Fibroblast of gingiva (primary cell): ENCODE measurements around the gene GFOD1.
"Not testable (repeated sequence)": the region's sequence is repeated elsewhere in the genome, so short reads cannot be mapped to it uniquely, and the experiment has no call there.

Experiments used
- DNase-seq: peaks from one replicate; pipeline ENCODE4 v3.0.0-alpha.2; 2011; ENCODE audit warnings: low read depth

The GFOD1 gene

DNA sequence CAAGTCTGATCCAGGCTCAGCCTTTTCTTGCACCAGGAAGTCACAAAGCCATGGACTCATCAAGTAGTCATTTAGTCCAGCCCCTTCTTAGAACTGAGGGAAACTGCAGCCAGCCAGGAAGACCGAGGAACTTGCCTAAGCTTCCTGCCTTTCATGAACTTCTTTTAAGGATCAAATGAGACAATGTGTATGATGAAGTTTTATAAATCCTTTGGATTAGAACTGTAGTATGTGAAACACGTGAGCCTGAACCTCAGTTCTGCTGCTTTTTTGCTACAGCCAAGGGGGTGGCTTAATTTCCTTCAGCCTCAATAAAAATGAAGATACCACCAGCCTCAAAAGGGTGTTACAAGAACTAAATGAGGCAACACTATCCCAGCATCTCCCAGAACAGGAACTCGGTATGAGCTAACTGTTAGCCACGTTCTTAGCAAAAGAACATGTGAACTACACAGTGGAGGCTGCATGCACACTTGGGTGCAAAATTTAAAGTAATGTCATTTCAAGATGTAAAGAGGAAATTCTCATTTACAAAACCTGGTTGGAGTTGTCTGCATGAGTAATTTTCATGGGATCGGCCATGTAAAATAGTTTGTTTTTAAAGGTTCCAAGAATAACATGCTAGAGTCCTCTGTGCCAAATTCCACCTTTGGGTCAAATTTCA is 83.0 kb downstream of the GFOD1 start:
- peak; percentile 42 for DNase-seq

DNA sequence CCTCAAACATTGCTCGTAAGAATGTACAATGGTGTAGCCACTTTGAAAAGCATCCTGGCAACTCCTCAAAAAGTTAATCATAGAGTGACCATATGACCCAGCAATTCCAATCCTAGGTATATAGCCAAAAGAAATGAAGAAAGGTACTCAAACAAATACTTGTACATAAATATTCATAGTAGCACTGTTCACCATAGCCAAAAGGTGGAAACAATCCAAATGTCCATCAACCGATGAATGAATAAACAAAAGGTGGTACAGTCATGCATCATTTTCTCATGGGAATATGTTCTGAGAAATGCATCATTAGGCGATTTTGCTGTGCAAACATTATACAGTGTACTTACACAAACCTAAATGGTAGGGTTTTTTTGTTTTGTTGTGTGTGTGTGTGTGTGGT is 84.7 kb downstream of the GFOD1 start:
- DNase-seq = no peak

DNA sequence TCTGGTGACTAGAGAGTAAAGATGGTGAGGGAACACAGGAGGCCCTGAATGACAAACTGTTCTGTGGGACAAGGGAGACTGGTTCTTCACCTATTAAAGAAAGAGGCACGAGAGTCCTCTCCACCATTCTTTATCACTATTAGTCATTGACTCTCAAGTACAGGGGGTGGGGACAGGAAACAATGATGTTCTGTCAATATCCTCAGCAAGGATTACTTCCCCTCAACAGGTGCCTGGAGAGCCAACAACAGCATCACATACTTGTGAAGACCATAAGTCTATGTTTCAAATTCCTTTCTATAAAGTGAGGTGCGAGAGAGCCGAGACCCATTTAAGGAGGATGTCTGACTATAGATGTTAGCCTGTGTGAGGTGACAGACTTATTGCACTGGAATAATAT is 86.6 kb downstream of the GFOD1 start:
- DNase-seq = no peak

GRCh38 chr6:13398421-13398994 is 88.9 kb downstream of the GFOD1 start:
- DNase-seq = no peak

- DNase-seq = no peak
Measured at GRCh38 chr6:13398069-13398381, 89.4 kb downstream of the GFOD1 start.

GRCh38 chr6:13397359-13398068 is 89.9 kb downstream of the GFOD1 start:
- no peak for DNase-seq

DNA sequence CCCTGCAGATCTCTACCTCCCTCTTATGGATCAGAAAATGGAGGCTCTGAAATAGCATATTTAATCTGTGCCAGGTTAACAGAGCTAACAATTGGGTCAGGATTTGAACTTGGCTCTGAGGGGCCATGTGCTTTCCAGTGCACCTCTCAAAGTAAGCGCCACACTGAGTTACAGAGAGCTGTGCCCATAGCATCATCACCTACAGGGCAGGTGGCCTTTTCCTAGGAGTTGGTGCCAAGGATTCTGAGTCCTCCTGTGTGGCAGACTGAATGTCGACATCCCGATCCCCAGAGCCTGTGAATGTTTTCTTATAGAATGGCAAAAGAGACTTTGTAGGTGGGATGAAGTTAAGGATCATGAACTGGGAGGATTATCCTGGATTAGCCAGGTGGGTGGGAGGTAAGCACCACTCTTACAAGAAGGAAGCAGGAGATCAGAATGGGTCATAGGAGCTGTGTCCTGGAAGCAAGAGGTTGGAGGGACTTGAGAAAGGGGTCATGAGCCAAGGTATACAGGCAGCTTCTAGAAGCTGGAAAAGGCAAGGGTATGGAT is 91.1 kb downstream of the GFOD1 start:
- DNase-seq = no peak

- peak; percentile 67 for DNase-seq
Measured at GRCh38 chr6:13395272-13396237, 91.8 kb downstream of the GFOD1 start.

DNA sequence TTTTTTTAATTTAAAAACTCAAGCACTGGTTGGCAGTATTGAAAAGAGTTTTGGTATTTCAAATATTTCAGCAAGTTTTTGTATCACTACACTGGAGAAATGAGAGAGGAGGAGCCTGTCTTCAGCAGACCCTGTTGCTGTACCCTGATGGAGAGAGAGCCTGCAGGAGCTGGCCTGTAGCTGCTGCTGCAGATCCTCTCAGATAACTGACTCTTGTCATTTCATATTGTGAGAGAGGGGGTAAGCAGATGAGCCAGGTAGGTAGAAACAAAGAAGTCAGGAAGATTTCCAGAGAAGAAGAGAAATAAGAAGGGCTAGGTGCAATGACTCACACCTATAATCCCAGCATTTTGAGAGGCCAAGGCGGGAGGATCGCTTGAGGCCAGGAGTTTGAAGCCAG is 94.9 kb downstream of the GFOD1 start:
- DNase-seq = no peak

- no peak for DNase-seq
Measured at GRCh38 chr6:13391537-13391936, 95.9 kb downstream of the GFOD1 start.

DNA sequence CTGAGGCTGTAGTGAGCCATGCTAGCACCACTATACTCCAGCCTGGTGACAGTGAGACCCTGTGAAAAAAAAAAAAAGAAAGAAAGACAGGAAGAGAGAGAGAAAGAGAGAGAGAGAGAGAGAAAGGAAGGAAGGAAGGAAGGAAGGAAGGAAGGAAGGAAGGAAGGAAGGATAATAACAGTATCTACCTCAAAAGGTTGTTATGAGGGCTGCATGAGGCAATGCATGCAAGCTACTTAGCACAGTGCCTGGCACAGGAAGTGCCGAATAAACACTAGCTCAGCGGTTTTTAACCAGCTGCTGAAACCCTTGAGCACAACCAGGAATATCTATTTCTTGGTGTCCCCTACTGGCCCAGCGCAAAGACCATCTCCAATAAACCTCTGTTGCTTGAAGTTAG is 96.7 kb downstream of the GFOD1 start:
- no peak for DNase-seq

DNA sequence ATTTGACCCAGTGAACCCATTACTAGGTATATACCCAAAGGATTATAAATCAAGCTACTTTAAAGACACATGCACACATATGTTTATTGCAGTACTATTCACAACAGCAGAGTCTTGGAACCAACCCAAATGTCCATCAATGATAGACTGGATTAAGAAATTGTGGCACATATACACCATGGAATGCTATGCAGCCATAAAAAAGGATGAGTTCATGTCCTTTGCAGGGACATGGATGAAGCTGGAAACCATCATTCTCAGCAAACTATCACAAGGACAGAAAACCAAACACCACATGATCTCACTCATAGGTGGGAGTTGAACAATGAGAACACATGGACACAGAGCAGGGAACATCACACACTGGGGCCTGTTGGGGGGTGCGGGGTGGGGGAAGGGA is 98.2 kb downstream of the GFOD1 start:
- not testable (repeated sequence) for DNase-seq

DNA sequence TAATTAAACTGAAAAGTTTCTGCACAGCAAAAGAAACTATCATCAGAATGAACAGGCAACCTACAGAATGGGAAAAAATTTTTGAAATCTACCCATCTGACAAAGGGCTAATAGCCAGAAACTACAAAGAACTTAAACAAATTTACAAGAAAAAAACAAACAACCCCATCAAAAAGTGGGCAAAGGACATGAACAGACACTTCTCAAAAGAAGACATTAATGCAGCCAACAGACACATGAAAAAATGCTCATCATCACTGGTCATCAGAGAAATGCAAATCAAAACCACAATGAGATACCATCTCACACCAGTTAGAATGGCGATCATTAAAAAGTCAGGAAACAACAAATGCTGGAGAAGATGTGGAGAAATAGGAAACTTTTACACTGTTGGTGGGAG is 98.6 kb downstream of the GFOD1 start:
- not testable (repeated sequence) for DNase-seq

GRCh38 chr6:13384966-13385365 is 102.4 kb downstream of the GFOD1 start:
- DNase-seq = no peak

GRCh38 chr6:13384506-13384905 is 102.9 kb downstream of the GFOD1 start:
- DNase-seq = no peak

GRCh38 chr6:13383328-13384163 is 103.9 kb downstream of the GFOD1 start:
- DNase-seq = peak; percentile 73

DNA sequence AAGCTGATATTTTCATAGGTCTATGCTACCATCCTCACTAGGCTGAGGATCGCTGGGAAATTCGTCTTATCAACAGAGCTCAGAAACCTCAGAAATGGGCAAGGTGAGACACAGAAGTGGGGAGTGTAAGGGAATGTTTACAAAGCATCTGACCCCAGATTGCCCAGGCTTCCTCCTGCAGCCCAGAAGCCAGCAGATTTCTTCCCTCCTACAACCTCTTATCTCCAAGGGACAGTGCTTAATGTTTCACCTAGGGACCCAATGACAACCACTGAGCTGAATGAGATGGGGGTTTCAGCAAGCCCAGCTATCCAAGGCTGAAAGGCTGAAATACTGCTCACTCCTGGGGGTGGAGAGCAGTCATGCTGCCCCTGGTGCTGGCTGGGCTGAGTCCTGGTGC is 106.6 kb downstream of the GFOD1 start:
- no peak for DNase-seq

DNA sequence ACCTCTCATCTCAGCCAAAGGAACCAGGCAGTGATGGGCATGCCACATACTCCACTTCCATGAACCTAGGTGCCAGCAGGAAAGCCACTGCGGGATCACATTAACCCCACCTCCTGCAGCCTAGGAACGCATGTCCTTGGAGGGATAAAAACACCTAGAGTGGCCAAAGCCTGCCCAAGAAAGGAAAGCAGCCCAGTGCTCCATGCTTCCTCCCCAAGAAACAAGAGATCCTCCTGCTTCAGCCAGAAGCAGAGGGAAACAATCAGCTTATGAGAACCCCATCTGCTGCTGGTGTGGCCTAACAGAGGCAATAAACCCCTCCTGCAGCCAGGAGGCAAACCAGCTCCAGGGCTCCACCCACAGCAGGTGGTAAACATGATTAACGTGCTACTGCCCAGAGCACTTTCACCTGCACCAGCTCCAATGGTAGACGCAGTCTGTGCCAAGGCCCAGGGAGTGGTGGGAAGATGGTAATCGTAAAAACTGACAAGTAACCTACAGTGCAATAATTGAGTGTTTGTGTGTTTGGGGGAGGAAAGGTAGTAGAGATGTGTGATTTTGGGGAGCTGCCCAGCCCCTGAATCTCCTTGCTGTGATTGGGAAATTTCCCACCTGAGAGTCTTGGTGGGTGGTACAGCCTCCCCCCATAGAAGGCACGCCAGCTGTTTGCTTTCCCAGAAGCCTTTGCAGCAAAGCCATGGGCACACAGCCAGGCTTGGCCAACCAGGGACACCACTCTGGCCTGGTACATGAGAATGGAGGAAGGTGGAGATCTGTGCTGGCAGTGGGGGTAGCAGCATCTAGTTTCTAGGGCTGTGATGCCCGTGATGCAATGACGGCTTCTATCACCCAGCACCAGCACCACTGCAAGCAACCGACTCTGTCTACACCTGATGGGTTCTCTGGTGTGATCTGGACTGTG is 108.5 kb downstream of the GFOD1 start:
- DNase-seq = no peak

- no peak for DNase-seq
Measured at GRCh38 chr6:13377054-13377758, 110.2 kb downstream of the GFOD1 start.
